ENCODE measurements around the gene SF1.

SF1 gene

DNA sequence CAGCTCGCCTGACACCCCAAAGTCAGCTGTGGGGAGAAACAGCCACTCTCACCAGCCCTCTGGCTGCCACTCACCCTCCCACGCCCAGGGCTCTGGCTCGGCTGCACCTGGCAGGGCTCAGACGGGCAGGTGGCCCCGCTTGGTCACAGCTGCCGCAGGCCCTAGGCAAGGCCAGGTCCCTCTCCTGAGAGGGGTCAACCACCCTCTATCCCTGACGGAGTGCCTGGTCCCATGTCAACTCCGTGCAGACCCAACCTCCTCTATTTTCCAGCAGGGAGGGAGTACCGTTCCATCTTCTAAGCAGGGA, 22.8 kb upstream of the SF1 start:
- no peak for DNase-seq

DNA sequence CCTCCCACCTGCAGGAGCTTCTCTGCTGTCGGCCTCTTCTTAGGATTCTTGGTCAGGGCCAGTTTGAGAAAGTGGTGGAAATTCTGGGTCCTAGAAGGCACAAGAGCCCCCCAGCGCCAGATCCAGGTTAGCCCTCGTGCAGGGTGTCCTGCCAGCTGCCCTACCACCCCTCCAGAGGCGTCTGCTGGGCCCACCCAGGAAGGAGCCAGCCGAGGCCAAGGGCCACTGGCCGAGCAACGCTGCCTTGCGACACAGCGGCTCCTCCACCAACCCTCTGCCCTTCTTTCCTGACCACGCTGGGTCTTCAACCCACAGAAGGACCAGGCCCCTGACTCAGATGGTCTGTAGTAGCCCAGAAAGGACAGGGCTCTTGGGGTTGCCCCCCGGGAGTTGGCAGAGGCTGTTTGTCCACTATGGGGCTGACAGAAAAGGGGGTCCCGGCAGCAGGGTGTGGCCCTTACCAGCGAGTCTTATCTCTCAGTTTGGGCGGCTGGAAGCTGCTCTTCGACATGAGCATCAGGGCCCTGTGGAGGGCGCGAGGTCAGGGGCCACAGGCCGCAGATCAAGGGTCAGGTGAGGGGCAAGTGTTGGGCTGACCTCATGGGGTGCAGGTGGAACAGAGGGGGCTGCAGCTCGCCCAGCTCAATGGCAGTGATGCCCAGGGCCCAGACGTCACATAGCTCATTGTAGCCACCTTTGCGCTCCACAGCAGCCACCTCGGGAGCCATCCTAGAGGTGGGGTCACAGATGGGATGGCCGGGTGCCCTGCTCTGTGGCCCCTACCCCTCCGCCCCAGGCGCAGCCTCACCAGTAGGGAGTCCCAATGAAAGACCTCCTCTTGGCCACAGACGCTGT, 22.2 kb upstream of the SF1 start:
- DNase-seq, result no peak

DNA sequence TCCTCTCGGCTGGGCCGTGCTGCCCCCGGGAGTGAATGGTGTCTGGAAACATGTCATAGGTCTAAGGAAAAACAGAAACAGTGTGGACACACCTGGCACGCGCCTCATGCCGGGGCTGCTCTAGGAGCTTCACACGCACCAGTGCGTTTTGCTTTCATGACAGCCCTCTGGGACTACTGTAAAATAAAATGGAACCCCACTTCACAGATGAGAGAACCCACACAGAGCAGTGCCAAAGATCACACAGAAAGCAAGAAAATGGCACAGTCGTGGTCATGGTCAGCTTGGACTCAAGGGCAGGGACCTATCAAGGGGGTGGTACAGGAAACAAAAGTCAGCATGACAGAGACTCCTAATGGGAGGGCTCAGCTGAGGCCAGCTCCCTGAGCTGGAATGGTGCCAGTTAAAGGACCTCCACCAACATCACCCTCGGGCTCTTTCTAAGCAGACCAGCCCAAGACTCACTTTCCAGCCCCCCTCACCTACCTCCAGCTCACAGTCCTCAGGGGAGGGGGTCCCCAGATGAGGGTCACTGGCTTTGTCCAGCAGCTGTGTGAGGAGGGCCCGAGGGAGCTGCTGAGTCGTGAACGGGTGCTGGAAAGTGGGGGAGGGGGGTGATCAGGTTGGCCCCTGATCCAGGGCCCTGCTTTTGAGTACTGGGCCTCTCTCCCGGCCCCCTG, 21.4 kb upstream of the SF1 start:
- no peak for DNase-seq

GRCh38 chr11:64799256-64799622, 20.9 kb upstream of the SF1 start:
- DNase-seq, result no peak

DNA sequence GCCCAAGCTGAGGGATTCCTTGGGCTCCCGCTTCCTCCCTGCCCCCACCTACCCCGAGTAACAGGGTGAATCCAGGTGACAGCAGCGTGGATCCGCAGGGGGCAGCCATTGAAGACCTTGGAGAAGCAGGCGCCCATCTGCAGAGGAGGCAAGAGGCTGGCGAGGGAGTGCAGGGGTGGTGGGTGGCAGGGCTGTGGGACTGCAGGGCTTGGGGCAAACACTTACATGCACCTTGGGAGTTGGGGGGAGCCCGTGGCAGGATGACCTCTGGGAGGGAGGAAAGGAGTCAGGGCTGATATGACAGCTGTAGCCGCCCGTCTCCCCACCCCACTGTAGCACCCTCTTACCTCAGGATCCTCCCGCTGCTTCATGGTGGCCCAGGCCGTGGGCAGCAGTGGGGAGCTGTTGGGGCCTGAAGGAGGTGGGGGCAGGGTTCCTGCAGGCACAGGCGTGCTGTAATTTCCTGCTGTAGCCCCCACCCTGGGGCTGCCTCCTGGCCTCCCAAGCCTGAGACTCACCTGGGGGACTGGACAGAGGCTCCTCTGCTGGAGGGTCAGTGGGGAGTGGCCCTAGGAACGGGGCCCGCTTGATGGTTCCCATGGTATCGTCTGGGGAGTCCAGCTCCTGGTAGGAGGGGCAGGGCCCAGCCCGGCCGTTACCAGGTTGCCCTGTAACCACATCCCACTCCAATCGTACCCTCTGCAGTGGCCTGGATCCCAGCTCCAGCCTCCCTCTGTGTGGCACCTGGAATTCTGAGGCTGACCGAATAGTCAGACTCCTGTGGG, 18.6 kb upstream of the SF1 start:
- no peak for DNase-seq

- DNase-seq, result no peak
Observed at GRCh38 chr11:64796047-64796756, 17.9 kb upstream of the SF1 start.

- DNase-seq, result no peak
Observed at GRCh38 chr11:64794526-64794925, 16.2 kb upstream of the SF1 start.

DNA sequence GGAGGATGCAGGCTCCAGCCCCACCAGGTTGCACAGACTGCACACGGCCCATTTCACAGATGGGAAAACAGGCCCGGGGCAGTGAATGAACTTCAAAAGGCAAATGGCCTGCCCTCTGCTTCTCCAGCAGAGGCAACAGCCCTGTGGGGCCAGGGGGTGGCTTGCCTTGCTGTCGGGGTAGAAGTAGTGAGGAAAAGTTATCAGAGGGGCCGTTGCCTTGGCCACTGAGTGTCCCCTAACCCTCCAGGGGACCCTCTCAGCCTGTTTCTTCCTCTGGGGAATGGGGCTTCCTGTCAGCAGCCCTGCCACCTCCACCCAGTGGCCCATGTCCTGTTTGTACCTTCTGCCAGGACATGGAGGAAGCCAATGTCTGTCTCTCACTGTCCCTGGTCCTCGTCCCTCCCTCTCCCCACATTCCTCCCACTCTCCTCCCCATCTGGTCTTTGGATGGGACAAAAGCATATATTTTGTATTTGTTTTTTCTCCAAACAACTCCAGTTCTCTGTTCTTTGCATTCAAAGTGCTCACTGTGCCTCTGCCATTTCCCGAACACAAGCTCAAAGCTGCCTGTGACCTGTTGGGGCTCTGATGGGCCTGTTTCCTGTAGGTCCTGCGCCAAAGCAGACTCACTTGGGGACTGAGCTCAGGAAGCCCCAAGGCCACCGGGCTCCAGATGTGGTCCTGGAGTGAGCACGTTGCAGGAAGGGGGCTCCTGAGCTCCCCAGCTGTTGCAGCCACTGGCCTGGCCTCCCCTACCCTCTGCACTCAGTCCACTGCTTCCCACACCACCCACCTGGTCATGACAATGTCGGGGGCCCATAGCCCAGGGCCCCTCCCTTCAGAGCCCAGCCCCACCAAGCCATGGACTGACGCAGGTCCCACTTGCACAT, 15.2 kb upstream of the SF1 start:
- DNase-seq, result no peak

DNA sequence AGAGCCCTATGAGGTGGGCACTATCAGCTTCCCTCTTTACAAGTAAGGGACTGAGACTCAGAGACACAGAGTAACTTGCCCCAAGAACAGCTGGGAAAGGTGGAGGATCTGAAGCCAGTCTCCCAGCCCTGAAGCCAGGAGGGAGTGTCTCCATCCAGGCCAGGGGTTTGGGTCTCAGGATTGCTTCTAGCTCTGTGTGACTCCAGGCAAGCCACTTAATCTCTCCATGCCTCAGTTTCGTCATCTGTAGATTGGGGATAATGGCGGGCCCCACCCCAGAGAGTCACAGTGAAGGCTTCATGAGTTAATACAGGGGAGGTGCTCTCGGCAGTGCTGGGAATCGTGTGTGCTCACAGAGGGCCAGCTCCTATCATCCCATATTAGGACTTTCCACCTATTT, 14.1 kb upstream of the SF1 start:
- DNase-seq, result no peak

DNA sequence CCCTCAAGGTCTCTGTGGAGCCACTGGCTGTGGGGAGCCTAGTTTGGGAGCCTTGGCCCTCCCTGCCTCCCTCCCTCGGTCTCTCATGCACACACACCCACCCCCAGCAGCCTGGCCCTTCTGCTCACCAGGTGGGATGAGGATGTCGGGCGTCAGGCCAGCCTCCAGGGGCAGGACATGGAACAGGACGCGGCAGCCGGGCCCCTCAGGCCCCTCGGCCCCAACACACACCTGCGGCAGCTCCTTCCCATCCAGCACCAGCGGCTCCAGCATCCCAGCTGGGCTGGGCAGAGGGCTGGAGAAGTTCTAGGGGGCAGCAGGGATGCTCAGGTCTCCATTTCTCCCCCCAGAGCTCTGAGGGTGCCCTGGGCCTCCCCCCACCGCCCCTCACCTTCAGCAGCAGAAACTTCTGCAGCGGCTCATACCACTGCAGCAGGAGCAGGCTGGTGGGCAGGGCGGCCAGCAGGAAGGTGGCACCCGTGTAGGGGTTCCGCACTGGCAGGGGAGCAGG, 13.5 kb upstream of the SF1 start:
- no peak for DNase-seq

- no peak for DNase-seq
Observed at GRCh38 chr11:64790205-64791095, 12.1 kb upstream of the SF1 start.

GRCh38 chr11:64789331-64790204, 11.2 kb upstream of the SF1 start:
- no peak for DNase-seq

- no peak for DNase-seq
Observed at GRCh38 chr11:64788321-64789215, 10.2 kb upstream of the SF1 start.

- no peak for DNase-seq
Observed at GRCh38 chr11:64787526-64788320, 9.4 kb upstream of the SF1 start.

GRCh38 chr11:64786308-64786707, 8.0 kb upstream of the SF1 start:
- no peak for DNase-seq

DNA sequence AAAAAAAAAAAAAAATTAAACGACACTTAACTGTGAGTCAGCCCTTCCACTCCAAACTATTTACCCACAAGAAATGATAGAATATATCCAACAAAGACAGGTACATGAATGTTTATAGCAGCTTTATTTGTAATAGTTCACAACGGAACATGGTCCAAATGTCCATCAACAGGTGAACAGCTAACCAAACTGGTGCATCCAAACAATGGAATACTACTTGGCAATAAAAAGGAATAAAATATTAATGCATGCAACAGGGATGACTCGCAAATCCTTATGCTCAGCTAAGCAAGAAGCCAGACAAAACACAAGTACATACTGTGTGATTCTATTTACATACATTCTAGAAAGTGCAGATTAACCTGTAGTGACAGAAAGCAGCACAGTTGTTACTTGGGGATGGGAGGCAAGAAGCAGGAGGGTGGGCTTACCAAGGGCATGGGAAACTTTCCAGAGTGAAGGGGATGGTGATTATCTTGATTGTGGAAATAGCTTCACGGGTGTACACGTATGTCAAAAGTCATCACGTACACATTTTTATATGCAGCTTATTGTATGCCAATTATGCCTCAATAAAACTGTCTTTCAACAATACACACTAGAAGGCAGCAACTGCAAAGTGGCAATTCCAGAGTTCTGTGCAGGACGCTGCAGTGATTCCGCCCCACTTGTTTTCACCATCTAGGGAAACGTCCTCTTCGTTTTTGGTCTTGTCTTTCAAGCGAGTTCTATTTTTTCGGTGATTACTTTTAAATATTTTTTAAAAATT, 6.7 kb upstream of the SF1 start:
- DNase-seq, result no peak

- DNase-seq, result no peak
Observed at GRCh38 chr11:64778223-64778472, 194 bp downstream of the SF1 start.

Measured in DMS79 (cell line).